SK-N-SH (cell line): ENCODE results near the gene IZUMO4. TPM values are rescaled to one million over a fixed set of nuclear protein-coding genes. Genes with fewer than 3 reads are reported as not detected.
A peak's percentile ranks its signal among the peaks of the same experiment; 100 is the strongest.
"Not testable (repeated sequence)": the region's sequence is repeated elsewhere in the genome, so short reads cannot be mapped to it uniquely, and the experiment has no call there.

Source experiments
- CTCF ChIA-PET: fragments of 300-600, 350-600 bp; formaldehyde crosslinking; extraction: SDS; loops from one replicate; lab custom pipeline; 2021; lab: Yijun Ruan, JAX
- POLR2A ChIA-PET: fragments of 350-600 bp; sonication (Branson Sonifier 250); formaldehyde crosslinking; extraction: SDS; loops from one replicate; lab custom pipeline; 2020; ENCODE audit warnings: antibody characterized with exemption, inconsistent platforms; lab: Yijun Ruan, JAX
- DNase-seq: peaks from one replicate; pipeline ENCODE4 v3.0.0; 2012
- H2AFZ ChIP-seq: fragments of 200-600 bp; sonication (generic); 2 replicates; pipeline ENCODE4 v1.8.1; 2016; ENCODE audit warnings: antibody characterized with exemption, mild to moderate bottlenecking, low read depth
- H3F3A ChIP-seq: fragments of 200-600 bp; sonication (generic); replicated peaks from 2 replicates; pipeline ENCODE3; 2016; ENCODE audit warnings: antibody characterized with exemption, mild to moderate bottlenecking; ENCODE audit not compliant: insufficient read depth
- H3K27ac ChIP-seq, 2 experiments: fragments of 200-500 bp in 1 of 2; fragments of 200-600 bp in 1 of 2; sonication (Bioruptor generic) in 1 of 2; sonication (generic), shearing (Covaris generic) in 1 of 2; 2 replicates each; pipeline versions ENCODE4 v1.5.1 to v1.6.1; 2014 to 2016; ENCODE audit warnings: low read depth in 2 of 2, inconsistent platforms in 1 of 2, low read length in 1 of 2, mild to moderate bottlenecking in 1 of 2, mixed read lengths in 1 of 2
- H3K27me3 ChIP-seq: fragments of 200-600 bp; sonication (generic), shearing (Covaris generic); 2 replicates; pipeline ENCODE4 v1.6.1; 2016; ENCODE audit warnings: mixed run types; ENCODE audit not compliant: insufficient read depth
- H3K36me3 ChIP-seq, 2 experiments: fragments of 200-500 bp in 1 of 2; fragments of 200-600 bp in 1 of 2; sonication (Bioruptor generic) in 1 of 2; sonication (generic) in 1 of 2; replicated peaks in 1 of 2; 2 replicates each; pipeline versions ENCODE3 to v1.5.1; 2014 to 2016; ENCODE audit warnings: low read length in 1 of 2, mild to moderate bottlenecking in 1 of 2; ENCODE audit not compliant: insufficient read depth in 2 of 2, control insufficient read depth in 1 of 2
- H3K4me1 ChIP-seq, 2 experiments: fragments of 200-500 bp in 1 of 2; fragments of 200-600 bp in 1 of 2; sonication (Bioruptor generic) in 1 of 2; sonication (generic), shearing (Covaris generic) in 1 of 2; 2 replicates each; pipeline versions ENCODE4 v1.5.1 to v1.6.1; 2014 to 2016; ENCODE audit warnings: low read depth in 1 of 2, low read length in 1 of 2, mixed run types in 1 of 2; ENCODE audit not compliant: insufficient read depth in 2 of 2, control insufficient read depth in 1 of 2
- H3K4me2 ChIP-seq: fragments of 200-600 bp; sonication (generic), shearing (Covaris generic); 2 replicates; pipeline ENCODE4 v1.6.1; 2017; ENCODE audit warnings: mixed run types
- H3K4me3 ChIP-seq, 2 experiments: fragments of 200-500 bp in 1 of 2; fragments of 200-600 bp in 1 of 2; sonication (Bioruptor generic) in 1 of 2; sonication (generic), shearing (Covaris generic) in 1 of 2; 2 replicates each; pipeline versions ENCODE4 v1.5.1 to v1.8.1; 2014 to 2016; ENCODE audit warnings: low read depth in 2 of 2, inconsistent platforms in 1 of 2, low read length in 1 of 2, mild to moderate bottlenecking in 1 of 2, mixed read lengths in 1 of 2, moderate library complexity in 1 of 2
- H3K79me2 ChIP-seq: fragments of 200-600 bp; sonication (generic); 2 replicates; pipeline ENCODE4 v1.8.1; 2017; ENCODE audit warnings: mild to moderate bottlenecking; ENCODE audit not compliant: insufficient read depth
- H3K9ac ChIP-seq: fragments of 200-600 bp; sonication (generic); 2 replicates; pipeline ENCODE4 v1.6.1; 2017; ENCODE audit warnings: mixed run types
- H3K9me2 ChIP-seq: fragments of 200-600 bp; sonication (generic); 2 replicates; pipeline ENCODE4 v1.6.1; 2017; ENCODE audit warnings: mixed run types
- H3K9me3 ChIP-seq: fragments of 200-600 bp; sonication (generic); 2 replicates; pipeline ENCODE4 v1.6.1; 2017; ENCODE audit warnings: mixed run types, mild to moderate bottlenecking, moderate library complexity
- H4K20me1 ChIP-seq: fragments of 200-600 bp; sonication (generic); 2 replicates; pipeline ENCODE4 v1.6.1; 2017; ENCODE audit warnings: mild to moderate bottlenecking, mixed run types; ENCODE audit not compliant: insufficient read depth
- ELF1 ChIP-seq: IDR thresholded peaks from 2 replicates; pipeline ENCODE4 v1.4.0; 2012
- EP300 ChIP-seq, 2 experiments: IDR thresholded peaks; 2 replicates each; pipeline versions ENCODE4 v1.4.0 to v1.6.1; 2012; ENCODE audit warnings: borderline replicate concordance in 1 of 2, low read depth in 1 of 2, low read length in 1 of 2
- FOSL2 ChIP-seq: IDR thresholded peaks from 2 replicates; pipeline ENCODE4 v1.4.0; 2012; ENCODE audit warnings: low read depth, mild to moderate bottlenecking, moderate library complexity, borderline replicate concordance
- MEF2A ChIP-seq: IDR thresholded peaks from 2 replicates; pipeline ENCODE4 v1.4.0; 2012; ENCODE audit warnings: low read depth, borderline replicate concordance
- MXI1 ChIP-seq: IDR thresholded peaks from 2 replicates; pipeline ENCODE4 v1.6.1; 2012; ENCODE audit warnings: mild to moderate bottlenecking, low read depth, low read length, improper control_type of control experiment
- NRF1 ChIP-seq: IDR thresholded peaks from 2 replicates; pipeline ENCODE4 v1.6.1; 2012; ENCODE audit warnings: low read depth, mild to moderate bottlenecking, low read length
- RFX5 ChIP-seq: IDR thresholded peaks from 2 replicates; pipeline ENCODE4 v1.6.1; 2012; ENCODE audit warnings: mild to moderate bottlenecking, improper control_type of control experiment, low read length
- TAF1 ChIP-seq: IDR thresholded peaks from 2 replicates; pipeline ENCODE4 v1.6.1; 2012; ENCODE audit warnings: low read depth, mild to moderate bottlenecking, low read length, moderate library complexity, borderline replicate concordance
- TEAD4 ChIP-seq: IDR thresholded peaks from 2 replicates; pipeline ENCODE4 v1.4.0; 2012; ENCODE audit warnings: mild to moderate bottlenecking, borderline replicate concordance; ENCODE audit not compliant: insufficient read depth
- YY1 ChIP-seq: IDR thresholded peaks from 2 replicates; pipeline ENCODE4 v1.4.0; 2012; ENCODE audit warnings: low read depth, mild to moderate bottlenecking
- WGBS: methylation state at CpG from one replicate; pipeline ENCODE4 v1.1.6; 2017; ENCODE audit warnings: low lambda C conversion rate; 5-methylcytosine and 5-hydroxymethylcytosine counted together
- polyA plus RNA-seq, 3 experiments: library from polyadenylated mRNA; depleted of rRNA; stranded (reverse); fragments of >200 nt; gene quantifications; 2 replicates each; pipeline ENCODE4 v1.2.3, GENCODE V29; 2012
- TF ChIP-seq, protein P1 (sequence below): IDR thresholded peaks from 2 replicates; pipeline ENCODE4; 2012
- TF ChIP-seq, protein P2 (sequence below): fragments of 150-350 bp; IDR thresholded peaks from 2 replicates; pipeline ENCODE4 v1.6.1; 2016; ENCODE audit warnings: mild to moderate bottlenecking, low read depth, low read length
- TF ChIP-seq, protein P3 (sequence below): fragments of 200-600 bp; sonication (generic); IDR thresholded peaks from 2 replicates; pipeline ENCODE4 v1.6.1; 2017; ENCODE audit warnings: antibody characterized with exemption, mild to moderate bottlenecking, moderate library complexity
- TF ChIP-seq, protein P4 (sequence below): IDR thresholded peaks from 2 replicates; pipeline ENCODE4 v1.6.1; 2012; ENCODE audit warnings: mild to moderate bottlenecking, low read depth, low read length, moderate library complexity

IZUMO4 gene
- polyA plus RNA-seq, 1 of the 3 experiments (the other 2 are of a cell fraction) = 4.6 TPM

DNA sequence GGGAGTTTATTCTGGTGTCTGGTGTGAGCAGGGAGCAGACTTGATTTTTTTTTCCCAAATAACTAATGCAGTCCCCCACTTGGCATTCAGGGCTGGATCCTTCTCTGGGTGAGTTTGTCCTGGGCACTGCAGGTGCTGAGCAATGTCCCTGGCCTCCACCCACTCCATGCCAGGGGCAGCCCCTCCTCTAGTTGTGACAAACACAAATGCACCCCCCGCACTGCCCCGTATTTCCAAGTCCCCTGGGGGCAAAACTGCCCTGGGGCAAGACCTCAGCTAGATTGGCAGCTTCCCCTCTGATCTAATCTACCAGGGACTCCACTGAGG, 7.0 kb upstream of the IZUMO4 start (continued):
- TF ChIP-seq TAF1 (no peak), NRF1 (no peak), FOSL2 (no peak)
- TF ChIP-seq, protein P1, sequence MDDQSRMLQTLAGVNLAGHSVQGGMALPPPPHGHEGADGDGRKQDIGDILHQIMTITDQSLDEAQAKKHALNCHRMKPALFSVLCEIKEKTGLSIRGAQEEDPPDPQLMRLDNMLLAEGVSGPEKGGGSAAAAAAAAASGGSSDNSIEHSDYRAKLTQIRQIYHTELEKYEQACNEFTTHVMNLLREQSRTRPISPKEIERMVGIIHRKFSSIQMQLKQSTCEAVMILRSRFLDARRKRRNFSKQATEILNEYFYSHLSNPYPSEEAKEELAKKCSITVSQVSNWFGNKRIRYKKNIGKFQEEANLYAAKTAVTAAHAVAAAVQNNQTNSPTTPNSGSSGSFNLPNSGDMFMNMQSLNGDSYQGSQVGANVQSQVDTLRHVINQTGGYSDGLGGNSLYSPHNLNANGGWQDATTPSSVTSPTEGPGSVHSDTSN = no peak
- TF ChIP-seq, protein P2, sequence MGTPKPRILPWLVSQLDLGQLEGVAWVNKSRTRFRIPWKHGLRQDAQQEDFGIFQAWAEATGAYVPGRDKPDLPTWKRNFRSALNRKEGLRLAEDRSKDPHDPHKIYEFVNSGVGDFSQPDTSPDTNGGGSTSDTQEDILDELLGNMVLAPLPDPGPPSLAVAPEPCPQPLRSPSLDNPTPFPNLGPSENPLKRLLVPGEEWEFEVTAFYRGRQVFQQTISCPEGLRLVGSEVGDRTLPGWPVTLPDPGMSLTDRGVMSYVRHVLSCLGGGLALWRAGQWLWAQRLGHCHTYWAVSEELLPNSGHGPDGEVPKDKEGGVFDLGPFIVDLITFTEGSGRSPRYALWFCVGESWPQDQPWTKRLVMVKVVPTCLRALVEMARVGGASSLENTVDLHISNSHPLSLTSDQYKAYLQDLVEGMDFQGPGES = no peak

DNA sequence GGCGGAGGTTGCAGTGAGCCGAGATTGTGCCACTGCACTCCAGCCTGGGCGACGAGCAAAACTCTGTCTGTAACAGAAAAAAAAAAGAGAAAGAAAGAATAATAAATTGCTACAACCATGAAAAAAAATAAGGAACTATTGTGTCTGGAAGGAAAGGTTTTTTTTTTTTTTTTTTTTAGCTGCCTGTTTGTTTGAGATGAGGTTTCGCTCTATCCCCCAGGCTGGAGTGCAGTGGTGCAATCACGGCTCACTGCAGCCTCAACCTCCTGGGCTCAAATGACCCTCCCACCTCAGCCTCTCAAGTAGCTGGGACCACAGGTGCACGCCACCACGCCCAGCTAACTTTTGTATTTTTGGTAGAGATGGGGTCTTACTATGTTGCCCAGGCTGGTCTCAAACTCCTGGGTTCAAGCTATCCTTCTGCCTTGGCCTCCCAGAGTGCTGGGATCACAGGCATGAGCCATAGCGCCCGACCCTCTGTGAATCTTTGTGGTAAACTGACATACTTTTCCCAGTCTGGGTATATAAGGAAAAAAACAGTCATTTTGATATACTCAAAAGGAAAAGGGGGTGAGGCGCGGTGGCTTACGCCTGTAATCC, 4.7 kb upstream of the IZUMO4 start:
- H3K4me2 ChIP-seq, H3F3A ChIP-seq, H3K4me3 ChIP-seq, H3K27ac ChIP-seq, H3K9me3 ChIP-seq, H4K20me1 ChIP-seq, H3K27me3 ChIP-seq, H3K9me2 ChIP-seq, H3K9ac ChIP-seq, DNase-seq, POLR2A ChIA-PET, H2AFZ ChIP-seq: not testable (repeated sequence)
- Histone ChIP-seq H3K79me2 (peaks cover 88% of the 10 kb centered on the region), H3K4me1 (peaks cover 24 to 28% of the 10 kb centered on the region in 2 experiments; a peak in 2 of 4 replicates), H3K36me3 (peaks cover 0 to 15% of the 10 kb centered on the region in 2 experiments)
- 95% methylated on average over 13 of the region's 13 CpGs for WGBS
- CTCF ChIA-PET = interaction anchor here (0.6 to 2.8 kb wide), 4 partner anchors 22 to 75 kb away, joined by 3 to 15 read pairs (median 4); no protein-coding TSS in a partner anchor

DNA sequence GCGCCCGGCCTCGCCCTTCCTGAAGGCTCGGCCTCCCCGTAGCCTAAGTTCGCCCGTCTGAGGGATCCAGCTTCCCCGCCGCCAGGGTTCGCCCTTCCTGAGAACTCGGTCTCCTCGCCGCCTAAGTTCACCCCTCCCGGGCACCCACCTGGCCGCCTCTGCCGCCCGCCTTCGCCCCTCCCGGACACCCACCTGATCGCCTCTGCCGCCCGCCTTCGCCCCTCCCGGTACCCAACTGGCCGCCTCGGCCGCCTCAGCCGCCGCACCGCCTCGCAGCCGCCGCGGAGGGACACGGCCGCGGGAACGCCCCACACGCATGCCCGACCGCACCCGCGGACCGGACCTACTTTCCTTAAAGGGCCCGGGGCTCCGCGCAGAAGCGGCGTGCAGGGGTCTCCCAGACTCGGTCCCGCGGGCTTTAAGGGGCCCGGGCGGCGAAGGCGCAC, 658 bp upstream of the IZUMO4 start, which contains the start of gene MOB3A:
TSS of gene MOB3A (minus strand) at position 293 of the 446 bp plus-strand sequence. CDS start 17,766 bp downstream, outside the sequence.
- Histone ChIP-seq H3F3A (peaks cover 10% of the 10 kb centered on the region), H3K4me3 (peak within 1 kb of the TSS; percentile 56 to 92), H3K9me2 (no peaks in the 10 kb centered on the region), H3K4me2 (peak within 1 kb of the TSS; percentile 96), H3K36me3 (peaks cover 9 to 15% of the 10 kb centered on the region in 2 experiments), H3K27me3 (no peaks in the 10 kb centered on the region), H3K9me3 (no peaks in the 10 kb centered on the region), H2AFZ (peak within 1 kb of the TSS; percentile 80; the same call in 1 of the 2 replicates), H3K4me1 (peaks cover 5 to 17% of the 10 kb centered on the region in 2 experiments; a peak in 2 of 4 replicates), H4K20me1 (no peaks in the 10 kb centered on the region), H3K79me2 (peaks cover 48% of the 10 kb centered on the region), H3K27ac (peak within 1 kb of the TSS; percentile 82 to 92), H3K9ac (peak within 1 kb of the TSS; percentile 82)
- ChIA-PET POLR2A (no interaction called here), CTCF (interaction anchor here (0.6 to 2.1 kb wide), 8 partner anchors 11 to 166 kb away, joined by 3 to 7 read pairs (median 4); no protein-coding TSS in a partner anchor)
- 1% methylated on average over 12 of the region's 56 CpGs for WGBS
- no peak for DNase-seq
- TF ChIP-seq TEAD4 (0 out of 2 replicates have a peak, but pooled peaks have one; percentile 19), EP300 (IDR thresholded peaks at IDR 0.05; ENCODE audit: borderline replicate concordance in 1 of 2, low read depth in 1 of 2, low read length in 1 of 2) (peak in 1 of 2 experiments; percentile 86; a peak in 1 of 4 replicates), RFX5 (no peak), MXI1 (0 out of 2 replicates have a peak, but pooled peaks have one; percentile 9), NRF1 (peak; percentile 61; the same call in 1 of the 2 replicates), ELF1 (no peak), YY1 (peak; percentile 70; the same call in 1 of the 2 replicates), MEF2A (no peak; the same call in 1 of the 2 replicates), TAF1 (peak; percentile 68)
- TF ChIP-seq, protein P1 = peak; percentile 90
- TF ChIP-seq, protein P3, sequence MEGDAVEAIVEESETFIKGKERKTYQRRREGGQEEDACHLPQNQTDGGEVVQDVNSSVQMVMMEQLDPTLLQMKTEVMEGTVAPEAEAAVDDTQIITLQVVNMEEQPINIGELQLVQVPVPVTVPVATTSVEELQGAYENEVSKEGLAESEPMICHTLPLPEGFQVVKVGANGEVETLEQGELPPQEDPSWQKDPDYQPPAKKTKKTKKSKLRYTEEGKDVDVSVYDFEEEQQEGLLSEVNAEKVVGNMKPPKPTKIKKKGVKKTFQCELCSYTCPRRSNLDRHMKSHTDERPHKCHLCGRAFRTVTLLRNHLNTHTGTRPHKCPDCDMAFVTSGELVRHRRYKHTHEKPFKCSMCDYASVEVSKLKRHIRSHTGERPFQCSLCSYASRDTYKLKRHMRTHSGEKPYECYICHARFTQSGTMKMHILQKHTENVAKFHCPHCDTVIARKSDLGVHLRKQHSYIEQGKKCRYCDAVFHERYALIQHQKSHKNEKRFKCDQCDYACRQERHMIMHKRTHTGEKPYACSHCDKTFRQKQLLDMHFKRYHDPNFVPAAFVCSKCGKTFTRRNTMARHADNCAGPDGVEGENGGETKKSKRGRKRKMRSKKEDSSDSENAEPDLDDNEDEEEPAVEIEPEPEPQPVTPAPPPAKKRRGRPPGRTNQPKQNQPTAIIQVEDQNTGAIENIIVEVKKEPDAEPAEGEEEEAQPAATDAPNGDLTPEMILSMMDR = peak; percentile 66
- TF ChIP-seq, protein P4, sequence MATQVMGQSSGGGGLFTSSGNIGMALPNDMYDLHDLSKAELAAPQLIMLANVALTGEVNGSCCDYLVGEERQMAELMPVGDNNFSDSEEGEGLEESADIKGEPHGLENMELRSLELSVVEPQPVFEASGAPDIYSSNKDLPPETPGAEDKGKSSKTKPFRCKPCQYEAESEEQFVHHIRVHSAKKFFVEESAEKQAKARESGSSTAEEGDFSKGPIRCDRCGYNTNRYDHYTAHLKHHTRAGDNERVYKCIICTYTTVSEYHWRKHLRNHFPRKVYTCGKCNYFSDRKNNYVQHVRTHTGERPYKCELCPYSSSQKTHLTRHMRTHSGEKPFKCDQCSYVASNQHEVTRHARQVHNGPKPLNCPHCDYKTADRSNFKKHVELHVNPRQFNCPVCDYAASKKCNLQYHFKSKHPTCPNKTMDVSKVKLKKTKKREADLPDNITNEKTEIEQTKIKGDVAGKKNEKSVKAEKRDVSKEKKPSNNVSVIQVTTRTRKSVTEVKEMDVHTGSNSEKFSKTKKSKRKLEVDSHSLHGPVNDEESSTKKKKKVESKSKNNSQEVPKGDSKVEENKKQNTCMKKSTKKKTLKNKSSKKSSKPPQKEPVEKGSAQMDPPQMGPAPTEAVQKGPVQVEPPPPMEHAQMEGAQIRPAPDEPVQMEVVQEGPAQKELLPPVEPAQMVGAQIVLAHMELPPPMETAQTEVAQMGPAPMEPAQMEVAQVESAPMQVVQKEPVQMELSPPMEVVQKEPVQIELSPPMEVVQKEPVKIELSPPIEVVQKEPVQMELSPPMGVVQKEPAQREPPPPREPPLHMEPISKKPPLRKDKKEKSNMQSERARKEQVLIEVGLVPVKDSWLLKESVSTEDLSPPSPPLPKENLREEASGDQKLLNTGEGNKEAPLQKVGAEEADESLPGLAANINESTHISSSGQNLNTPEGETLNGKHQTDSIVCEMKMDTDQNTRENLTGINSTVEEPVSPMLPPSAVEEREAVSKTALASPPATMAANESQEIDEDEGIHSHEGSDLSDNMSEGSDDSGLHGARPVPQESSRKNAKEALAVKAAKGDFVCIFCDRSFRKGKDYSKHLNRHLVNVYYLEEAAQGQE = no peak
